ENCODE data around the gene HOXA13. TPM values are rescaled to one million over a fixed set of nuclear protein-coding genes. Genes with fewer than 3 reads are reported as not detected.
A peak's percentile ranks its signal among the peaks of the same experiment; 100 is the strongest.

Gene HOXA13
- total RNA-seq, 1 donor from 2014 or later, result not detected

GRCh38 chr7:27148031-27148755, 51.7 kb downstream of the HOXA13 start:
- Mint-ChIP-seq H3K4me3 (ENCODE audit: unreplicated experiment) (no peak overlapping the region), H3K36me3 (ENCODE audit: low read depth) (peaks cover 2% of the 10 kb centered on the region), H3K27me3 (ENCODE audit: low read depth) (peaks cover 87% of the 10 kb centered on the region), H3K4me1 (ENCODE audit: low read depth) (peaks cover 15% of the 10 kb centered on the region), H3K27ac (ENCODE audit: unreplicated experiment) (peak overlapping the region; percentile 54), H3K9me3 (ENCODE audit: low read depth) (peaks cover 2% of the 10 kb centered on the region)
- TF ChIP-seq, protein P1, sequence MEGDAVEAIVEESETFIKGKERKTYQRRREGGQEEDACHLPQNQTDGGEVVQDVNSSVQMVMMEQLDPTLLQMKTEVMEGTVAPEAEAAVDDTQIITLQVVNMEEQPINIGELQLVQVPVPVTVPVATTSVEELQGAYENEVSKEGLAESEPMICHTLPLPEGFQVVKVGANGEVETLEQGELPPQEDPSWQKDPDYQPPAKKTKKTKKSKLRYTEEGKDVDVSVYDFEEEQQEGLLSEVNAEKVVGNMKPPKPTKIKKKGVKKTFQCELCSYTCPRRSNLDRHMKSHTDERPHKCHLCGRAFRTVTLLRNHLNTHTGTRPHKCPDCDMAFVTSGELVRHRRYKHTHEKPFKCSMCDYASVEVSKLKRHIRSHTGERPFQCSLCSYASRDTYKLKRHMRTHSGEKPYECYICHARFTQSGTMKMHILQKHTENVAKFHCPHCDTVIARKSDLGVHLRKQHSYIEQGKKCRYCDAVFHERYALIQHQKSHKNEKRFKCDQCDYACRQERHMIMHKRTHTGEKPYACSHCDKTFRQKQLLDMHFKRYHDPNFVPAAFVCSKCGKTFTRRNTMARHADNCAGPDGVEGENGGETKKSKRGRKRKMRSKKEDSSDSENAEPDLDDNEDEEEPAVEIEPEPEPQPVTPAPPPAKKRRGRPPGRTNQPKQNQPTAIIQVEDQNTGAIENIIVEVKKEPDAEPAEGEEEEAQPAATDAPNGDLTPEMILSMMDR (IDR thresholded peaks at IDR 0.05), result no peak
- no peak for DNase-seq (ENCODE audit: low spot score)

DNA sequence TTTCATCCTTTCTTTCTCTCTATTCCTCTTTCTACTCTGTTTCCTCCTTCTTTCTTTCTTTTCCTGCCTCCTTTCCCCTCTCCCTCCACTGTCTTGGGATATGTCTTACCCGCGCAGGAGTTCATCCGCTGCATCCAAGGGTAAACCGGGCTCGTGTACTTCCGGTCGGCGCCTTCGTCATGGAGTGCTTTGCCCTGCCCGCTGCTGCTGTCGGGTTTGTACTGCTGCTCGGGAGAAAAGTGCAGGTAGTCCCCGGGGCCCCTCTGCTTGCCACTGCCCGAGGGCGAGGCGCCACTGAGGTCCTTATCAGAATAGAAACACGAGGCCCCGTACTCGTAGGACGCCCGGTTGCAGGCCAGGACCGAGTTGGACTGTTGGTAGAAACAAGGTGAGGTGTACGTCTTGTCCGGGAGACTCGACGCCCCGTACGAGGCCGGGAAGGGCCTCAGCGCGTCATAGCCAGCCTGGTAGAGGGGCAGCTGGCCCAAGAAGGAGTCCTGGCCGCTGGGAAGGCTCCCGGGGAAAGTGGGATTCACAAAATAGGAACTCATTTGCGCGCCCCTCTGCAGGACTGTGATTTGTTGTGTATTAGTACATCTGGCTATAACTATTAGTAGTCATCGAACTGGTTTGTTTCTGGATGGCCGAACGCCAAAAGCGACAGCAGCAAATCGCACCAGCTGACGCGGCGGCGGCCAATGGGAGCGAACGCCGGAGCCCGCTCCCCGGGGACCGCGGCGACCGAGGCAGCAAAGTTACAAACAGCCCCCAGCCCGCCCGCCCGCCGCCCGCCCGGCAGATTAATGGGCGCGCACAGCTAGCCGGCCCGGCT, 52.5 kb downstream of the HOXA13 start, which contains the start of gene HOXA6:
Gene HOXA6, minus strand, starts transcription at position 576 of the 832 bp plus-strand sequence. Its CDS starts 25 bp downstream, at position 551.
- peak; percentile 80 for DNase-seq (ENCODE audit: low spot score)
- H3K27ac Mint-ChIP-seq (ENCODE audit: unreplicated experiment), result peak within 1 kb of the TSS; percentile 54
- peaks cover 20% of the 10 kb centered on the region for H3K4me1 Mint-ChIP-seq (ENCODE audit: low read depth)
- peaks cover 86% of the 10 kb centered on the region for H3K27me3 Mint-ChIP-seq (ENCODE audit: low read depth)
- H3K4me3 Mint-ChIP-seq (ENCODE audit: unreplicated experiment), result peak within 1 kb of the TSS; percentile 22
- peaks cover 2% of the 10 kb centered on the region for H3K9me3 Mint-ChIP-seq (ENCODE audit: low read depth)
- peaks cover 2% of the 10 kb centered on the region for H3K36me3 Mint-ChIP-seq (ENCODE audit: low read depth)
- TF ChIP-seq, protein P1 (IDR thresholded peaks at IDR 0.05), result no peak

GRCh38 chr7:27146491-27147198, 53.2 kb downstream of the HOXA13 start:
- H3K27me3 Mint-ChIP-seq (ENCODE audit: low read depth), result peaks cover 86% of the 10 kb centered on the region
- no peak overlapping the region for H3K4me3 Mint-ChIP-seq (ENCODE audit: unreplicated experiment)
- DNase-seq (ENCODE audit: low spot score), result no peak
- peaks cover 20% of the 10 kb centered on the region for H3K4me1 Mint-ChIP-seq (ENCODE audit: low read depth)
- H3K36me3 Mint-ChIP-seq (ENCODE audit: low read depth), result peaks cover 2% of the 10 kb centered on the region
- H3K27ac Mint-ChIP-seq (ENCODE audit: unreplicated experiment), result no peak overlapping the region
- TF ChIP-seq, protein P1 (IDR thresholded peaks at IDR 0.05), result no peak
- peaks cover 2% of the 10 kb centered on the region for H3K9me3 Mint-ChIP-seq (ENCODE audit: low read depth)

DNA sequence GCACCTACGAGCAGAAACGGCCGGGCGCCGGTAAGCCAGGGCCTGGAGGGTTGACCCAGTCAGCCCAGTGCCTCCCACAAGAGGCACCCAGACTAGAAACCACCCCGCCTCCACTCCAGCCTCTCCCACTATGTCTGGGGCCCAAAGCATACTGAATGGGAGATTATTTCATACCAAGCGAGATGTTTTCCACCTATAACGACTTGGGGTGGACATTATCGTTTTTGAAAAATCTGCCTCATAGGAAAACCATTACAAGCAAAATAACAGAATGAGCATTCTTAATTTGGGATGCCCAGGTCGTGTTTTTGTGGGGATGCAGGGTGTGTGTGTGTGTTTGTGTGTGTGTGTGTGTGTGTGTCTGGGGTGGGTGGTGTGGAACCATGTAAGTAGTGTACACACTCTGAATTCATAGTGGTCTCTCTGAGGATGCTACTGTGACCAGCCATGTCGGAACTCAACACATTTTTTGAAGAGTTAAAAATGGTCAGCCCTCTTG, 53.9 kb downstream of the HOXA13 start:
- Mint-ChIP-seq H3K4me3 (ENCODE audit: unreplicated experiment) (no peak overlapping the region), H3K27me3 (ENCODE audit: low read depth) (peaks cover 86% of the 10 kb centered on the region), H3K9me3 (ENCODE audit: low read depth) (peaks cover 2% of the 10 kb centered on the region), H3K27ac (ENCODE audit: unreplicated experiment) (no peak overlapping the region), H3K4me1 (ENCODE audit: low read depth) (peaks cover 13% of the 10 kb centered on the region), H3K36me3 (ENCODE audit: low read depth) (peaks cover 2% of the 10 kb centered on the region)
- DNase-seq (ENCODE audit: low spot score), result no peak
- TF ChIP-seq, protein P1 (IDR thresholded peaks at IDR 0.05), result no peak
